Upper lobe of left lung (tissue), 4 donors: Measurements from ENCODE around the gene FGF5.

Experiments
- EP300 ChIP-seq, 4 donors: sonication (generic); formaldehyde crosslinking; IDR thresholded peaks; one replicate each; pipeline ENCODE4 v1.5.1; 2017; ENCODE audit warnings: antibody characterized with exemption in 4 of 4, control low read depth in 2 of 4
- POLR2A ChIP-seq, 4 donors: fragments of 450-650 bp; IDR thresholded peaks; one replicate each; pipeline ENCODE4 v1.5.1; 2016 to 2017; ENCODE audit warnings: antibody characterized with exemption in 4 of 4, mild to moderate bottlenecking in 2 of 4
- POLR2AphosphoS5 ChIP-seq, 2 donors: sonication (generic); formaldehyde crosslinking; IDR thresholded peaks; one replicate each; pipeline ENCODE4 v1.5.1; 2017; ENCODE audit warnings: antibody characterized with exemption in 2 of 2
- TF ChIP-seq, protein P1 (sequence below), 6 experiments: fragments of 450-650 bp in 4 of 6; fragments of 200-600 bp in 2 of 6; sonication (generic) in 2 of 6; IDR thresholded peaks; one replicate each; pipeline ENCODE4 v1.5.1; 2016 to 2019; ENCODE audit warnings: antibody characterized with exemption in 6 of 6

DNA sequence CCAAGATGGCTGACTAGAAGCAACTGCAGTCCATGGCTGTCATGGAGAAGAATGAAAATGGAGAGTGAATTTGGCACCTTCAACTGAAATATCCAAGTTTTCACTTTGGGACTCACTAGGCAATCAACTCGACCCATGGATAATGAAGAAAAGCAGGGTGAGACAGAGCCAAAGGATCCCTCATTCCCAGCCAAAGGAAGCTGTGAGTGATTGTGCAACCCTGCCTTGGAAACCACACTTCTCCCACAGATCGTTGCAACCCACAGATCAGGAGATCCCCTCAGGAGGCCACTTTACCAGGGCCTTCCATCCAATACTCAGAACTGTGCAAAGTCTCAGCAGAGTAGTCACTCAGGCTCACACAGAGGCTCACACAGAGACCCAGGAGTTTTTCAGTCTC lies 73.6 kb downstream of the FGF5 start:
- TF ChIP-seq, protein P1, sequence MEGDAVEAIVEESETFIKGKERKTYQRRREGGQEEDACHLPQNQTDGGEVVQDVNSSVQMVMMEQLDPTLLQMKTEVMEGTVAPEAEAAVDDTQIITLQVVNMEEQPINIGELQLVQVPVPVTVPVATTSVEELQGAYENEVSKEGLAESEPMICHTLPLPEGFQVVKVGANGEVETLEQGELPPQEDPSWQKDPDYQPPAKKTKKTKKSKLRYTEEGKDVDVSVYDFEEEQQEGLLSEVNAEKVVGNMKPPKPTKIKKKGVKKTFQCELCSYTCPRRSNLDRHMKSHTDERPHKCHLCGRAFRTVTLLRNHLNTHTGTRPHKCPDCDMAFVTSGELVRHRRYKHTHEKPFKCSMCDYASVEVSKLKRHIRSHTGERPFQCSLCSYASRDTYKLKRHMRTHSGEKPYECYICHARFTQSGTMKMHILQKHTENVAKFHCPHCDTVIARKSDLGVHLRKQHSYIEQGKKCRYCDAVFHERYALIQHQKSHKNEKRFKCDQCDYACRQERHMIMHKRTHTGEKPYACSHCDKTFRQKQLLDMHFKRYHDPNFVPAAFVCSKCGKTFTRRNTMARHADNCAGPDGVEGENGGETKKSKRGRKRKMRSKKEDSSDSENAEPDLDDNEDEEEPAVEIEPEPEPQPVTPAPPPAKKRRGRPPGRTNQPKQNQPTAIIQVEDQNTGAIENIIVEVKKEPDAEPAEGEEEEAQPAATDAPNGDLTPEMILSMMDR (IDR thresholded peaks at IDR 0.05), result no peak
- TF ChIP-seq POLR2AphosphoS5 (IDR thresholded peaks at IDR 0.05) (no peak), EP300 (IDR thresholded peaks at IDR 0.05) (no peak), POLR2A (IDR thresholded peaks at IDR 0.05) (no peak)
